RWPE2 (cell line): ENCODE measurements around the gene CNTF.

ENCODE experiments used
- ATAC-seq: fragments of 200-7000 bp; cut with Tn5 transposase; 3 replicates; pipeline ENCODE4 v1.9.1; 2021; ENCODE audit warnings: low read depth
- DNase-seq: peaks from one replicate; pipeline ENCODE4 v3.0.0-alpha.2; 2020; ENCODE audit warnings: low spot score
- H3K27ac ChIP-seq: fragments of 450-650 bp; 2 replicates; pipeline ENCODE4 v1.5.1; 2017; ENCODE audit warnings: mild to moderate bottlenecking; ENCODE audit not compliant: poor library complexity, severe bottlenecking
- H3K27me3 ChIP-seq: fragments of 250-450 bp; sonication (Bioruptor Pico); 2 replicates; pipeline ENCODE4 v1.5.1; 2021; ENCODE audit warnings: mild to moderate bottlenecking, moderate library complexity; ENCODE audit not compliant: insufficient read depth, poor library complexity, severe bottlenecking
- H3K36me3 ChIP-seq: fragments of 250-450 bp; sonication (Bioruptor Pico); 2 replicates; pipeline ENCODE4 v1.5.1; 2020; ENCODE audit warnings: low read depth, mild to moderate bottlenecking, moderate library complexity
- H3K4me1 ChIP-seq: fragments of 250-450 bp; sonication (Bioruptor Pico); 2 replicates; pipeline ENCODE4 v1.5.1; 2021; ENCODE audit warnings: mild to moderate bottlenecking, moderate library complexity; ENCODE audit not compliant: insufficient read depth, poor library complexity, severe bottlenecking
- H3K4me3 ChIP-seq: fragments of 250-450 bp; sonication (Bioruptor Pico); 2 replicates; pipeline ENCODE4 v1.5.1; 2021; ENCODE audit warnings: mild to moderate bottlenecking, moderate library complexity; ENCODE audit not compliant: severe bottlenecking
- H3K9me3 ChIP-seq: fragments of 250-450 bp; sonication (Bioruptor Pico); 2 replicates; pipeline ENCODE4 v1.5.1; 2021; ENCODE audit warnings: mild to moderate bottlenecking, moderate library complexity; ENCODE audit not compliant: severe bottlenecking
- CTCF ChIP-seq: fragments of 450-650 bp; IDR thresholded peaks from one replicate; pipeline ENCODE4 v1.5.1; 2017; ENCODE audit warnings: mild to moderate bottlenecking, moderate library complexity; ENCODE audit not compliant: poor library complexity, severe bottlenecking

CNTF gene

GRCh38 chr11:58647141-58647699 is 24.8 kb downstream of the CNTF start:
- Histone ChIP-seq H3K4me1 (no peaks in the 10 kb centered on the region), H3K4me3 (no peak overlapping the region), H3K27me3 (no peaks in the 10 kb centered on the region), H3K36me3 (no peaks in the 10 kb centered on the region), H3K9me3 (no peaks in the 10 kb centered on the region), H3K27ac (no peak overlapping the region)
- ATAC-seq, result no peak
- no peak for TF ChIP-seq CTCF
- DNase-seq, result no peak

GRCh38 chr11:58647866-58648265 is 25.4 kb downstream of the CNTF start:
- Histone ChIP-seq H3K36me3 (no peaks in the 10 kb centered on the region), H3K27ac (no peak overlapping the region), H3K4me3 (no peak overlapping the region), H3K27me3 (no peaks in the 10 kb centered on the region), H3K9me3 (no peaks in the 10 kb centered on the region), H3K4me1 (no peaks in the 10 kb centered on the region)
- TF ChIP-seq CTCF, result no peak
- ATAC-seq (no peak), DNase-seq (no peak)

- H3K4me3 ChIP-seq, result no peak overlapping the region
- H3K27me3 ChIP-seq, result no peaks in the 10 kb centered on the region
- H3K4me1 ChIP-seq, result no peaks in the 10 kb centered on the region
- no peaks in the 10 kb centered on the region for H3K36me3 ChIP-seq
- no peak overlapping the region for H3K27ac ChIP-seq
- no peaks in the 10 kb centered on the region for H3K9me3 ChIP-seq
- no peak for ATAC-seq
- TF ChIP-seq CTCF, result no peak
- DNase-seq, result no peak
Observed at GRCh38 chr11:58649623-58650022, 27.2 kb downstream of the CNTF start.

- DNase-seq, result no peak
- TF ChIP-seq CTCF, result no peak
- no peaks in the 10 kb centered on the region for H3K4me1 ChIP-seq
- ATAC-seq, result no peak
- no peaks in the 10 kb centered on the region for H3K9me3 ChIP-seq
- no peaks in the 10 kb centered on the region for H3K36me3 ChIP-seq
- H3K4me3 ChIP-seq, result no peak overlapping the region
- H3K27ac ChIP-seq, result no peak overlapping the region
- no peaks in the 10 kb centered on the region for H3K27me3 ChIP-seq
Observed at GRCh38 chr11:58650496-58650895, 28.0 kb downstream of the CNTF start.

- Histone ChIP-seq H3K27ac (no peak overlapping the region), H3K27me3 (no peaks in the 10 kb centered on the region), H3K4me3 (no peak overlapping the region), H3K4me1 (no peaks in the 10 kb centered on the region), H3K36me3 (no peaks in the 10 kb centered on the region), H3K9me3 (no peaks in the 10 kb centered on the region)
- DNase-seq (no peak), ATAC-seq (no peak)
- TF ChIP-seq CTCF, result no peak
Observed at GRCh38 chr11:58652726-58653280, 30.3 kb downstream of the CNTF start.
